Measurements from ENCODE around the gene OR4D2. TPM values are rescaled to one million over a fixed set of nuclear protein-coding genes. Genes with fewer than 3 reads are reported as not detected.
"Not testable (repeated sequence)": the region's sequence is repeated elsewhere in the genome, so short reads cannot be mapped to it uniquely, and the experiment has no call there.

The OR4D2 gene
- not detected for total RNA-seq

GRCh38 chr17:58166682-58167081, at the start of gene OR4D2:
Gene OR4D2, plus strand, starts transcription at chr17:58166982. Its CDS starts 2,674 bp downstream, at chr17:58169656.
- DNase-seq (ENCODE audit: low spot score in 2 of 2) (no peak), FAIRE-seq (no peak)

- DNase-seq (ENCODE audit: low spot score in 2 of 2) (no peak), FAIRE-seq (no peak)
These were observed 49.4 kb upstream of the OR4D2 start for GRCh38 chr17:58117382-58117781.

GRCh38 chr17:58119491-58119890, 47.3 kb upstream of the OR4D2 start:
- DNase-seq (ENCODE audit: low spot score in 2 of 2) (no peak), FAIRE-seq (no peak)

GRCh38 chr17:58120195-58120822, 46.5 kb upstream of the OR4D2 start:
- no peak for DNase-seq (ENCODE audit: low spot score in 2 of 2)
- FAIRE-seq = no peak

- FAIRE-seq = peak; percentile 64
These were observed 44.9 kb upstream of the OR4D2 start for GRCh38 chr17:58121925-58122324.

GRCh38 chr17:58127846-58128245, 38.9 kb upstream of the OR4D2 start:
- FAIRE-seq = no peak
- no peak for DNase-seq (ENCODE audit: low spot score in 2 of 2)

More at GRCh38 chr17:58121925-58122324, 44.9 kb upstream of the OR4D2 start:
- peak in 1 of 2 donors; percentile 27 for DNase-seq (ENCODE audit: low spot score in 2 of 2)

- DNase-seq (ENCODE audit: low spot score in 2 of 2); FAIRE-seq: not testable (repeated sequence)
These were observed 34.1 kb upstream of the OR4D2 start for GRCh38 chr17:58132697-58133096.

- DNase-seq (ENCODE audit: low spot score in 2 of 2) = no peak
- FAIRE-seq = no peak
These were observed 30.0 kb upstream of the OR4D2 start for GRCh38 chr17:58136669-58137279.

GRCh38 chr17:58141505-58141904, 25.3 kb upstream of the OR4D2 start:
- DNase-seq (ENCODE audit: low spot score in 2 of 2) (no peak), FAIRE-seq (no peak)

GRCh38 chr17:58143335-58143734, 23.4 kb upstream of the OR4D2 start:
- not testable (repeated sequence) for DNase-seq (ENCODE audit: low spot score in 2 of 2); FAIRE-seq

- DNase-seq (ENCODE audit: low spot score in 2 of 2) (no peak), FAIRE-seq (no peak)
These were observed 22.0 kb upstream of the OR4D2 start for GRCh38 chr17:58144801-58145200.

GRCh38 chr17:58147930-58148434, 18.8 kb upstream of the OR4D2 start, which contains the start of gene OR4D1:
Gene OR4D1, plus strand, starts transcription at chr17:58148384. Its CDS starts 6,770 bp downstream, at chr17:58155154.
- FAIRE-seq (no peak), DNase-seq (ENCODE audit: low spot score in 2 of 2) (no peak)

GRCh38 chr17:58148609-58149008, 18.2 kb upstream of the OR4D2 start:
- DNase-seq (ENCODE audit: low spot score in 2 of 2) (no peak), FAIRE-seq (no peak)

- no peak for DNase-seq (ENCODE audit: low spot score in 2 of 2)
- no peak for FAIRE-seq
These were observed 16.4 kb upstream of the OR4D2 start for GRCh38 chr17:58150394-58150793.

GRCh38 chr17:58153046-58153445, 13.7 kb upstream of the OR4D2 start:
- DNase-seq (ENCODE audit: low spot score in 2 of 2) (no peak), FAIRE-seq (no peak)

- FAIRE-seq (no peak), DNase-seq (ENCODE audit: low spot score in 2 of 2) (no peak)
These were observed 13.1 kb upstream of the OR4D2 start for GRCh38 chr17:58153671-58154070.

- FAIRE-seq = no peak
- DNase-seq (ENCODE audit: low spot score in 2 of 2) = peak in 1 of 2 donors; percentile 46
These were observed 9.7 kb upstream of the OR4D2 start for GRCh38 chr17:58156839-58157803.

- FAIRE-seq (no peak), DNase-seq (ENCODE audit: low spot score in 2 of 2) (no peak)
These were observed 8.6 kb upstream of the OR4D2 start for GRCh38 chr17:58158181-58158580.

GRCh38 chr17:58161566-58161965, 5.2 kb upstream of the OR4D2 start:
- no peak for DNase-seq (ENCODE audit: low spot score in 2 of 2)
- FAIRE-seq = no peak

- DNase-seq (ENCODE audit: low spot score in 2 of 2) (no peak), FAIRE-seq (no peak)
These were observed 801 bp upstream of the OR4D2 start for GRCh38 chr17:58165981-58166380.

- DNase-seq (ENCODE audit: low spot score in 2 of 2) (no peak), FAIRE-seq (no peak)
These were observed 3.8 kb downstream of the OR4D2 start for GRCh38 chr17:58170622-58171021.

All from frontal cortex (tissue), 4 donors.